Measurements from ENCODE around the gene ARID5A. TPM values are rescaled to one million over a fixed set of nuclear protein-coding genes. Genes with fewer than 3 reads are reported as not detected.

ARID5A gene
- total and polyA plus RNA-seq, 10 of the 15 experiments (the other 5 are each of a cell fraction or from before 2014, with no cell fraction given): 0.76 to 87.1 (median 37.6) TPM

DNA sequence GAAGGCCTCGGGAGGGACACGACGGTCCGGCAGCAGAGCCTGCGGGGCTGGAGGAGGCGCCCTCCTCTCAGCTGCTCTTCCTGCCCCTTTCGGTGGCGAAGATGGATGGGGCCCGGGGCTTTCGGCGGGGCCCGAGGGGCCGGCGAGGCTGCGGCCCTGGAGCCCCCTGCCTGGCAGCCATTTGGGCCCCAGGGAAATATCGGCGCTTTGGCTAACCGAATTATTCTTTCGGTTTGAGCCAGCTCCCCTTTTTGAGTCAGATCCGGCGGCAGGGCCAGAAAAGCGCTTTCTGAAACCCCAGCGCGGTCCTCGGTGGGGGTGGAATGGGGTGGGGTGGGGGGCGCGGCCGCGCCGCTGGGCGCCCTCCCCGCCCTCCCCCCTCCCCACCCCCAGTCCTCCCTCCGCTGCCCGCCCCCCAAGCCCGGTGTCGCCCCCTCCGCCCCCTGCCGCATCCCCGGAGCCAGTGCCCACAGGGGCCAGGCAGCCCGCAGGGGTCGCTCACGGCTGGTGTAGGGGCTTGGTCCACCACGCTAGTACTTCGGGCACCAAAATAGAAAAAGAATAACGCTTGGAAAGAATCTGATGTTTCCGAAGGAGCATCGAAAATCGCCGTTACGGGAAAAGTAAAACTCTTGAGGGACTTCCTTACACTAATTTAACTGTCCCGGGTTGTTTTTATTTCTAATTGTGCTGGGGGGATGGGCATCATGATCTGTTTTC is 9.1 kb upstream of the ARID5A start (continued):
- no peak for TF ChIP-seq HDAC2 (IDR thresholded peaks at IDR 0.05)
- peak; percentile 33; the same call in 1 of the 2 replicates for TF ChIP-seq NBN (IDR thresholded peaks at IDR 0.05)
- peak; percentile 34; the same call in 1 of the 2 replicates for TF ChIP-seq RAD21 (IDR thresholded peaks at IDR 0.05; ENCODE audit: insufficient read depth, low read depth, low read length)
- peak; percentile 51; the same call in 1 of the 2 replicates for TF ChIP-seq NFIC (IDR thresholded peaks at IDR 0.05; ENCODE audit: low read depth, low read length)
- TF ChIP-seq CHD4 (IDR thresholded peaks at IDR 0.05): no peak
- peak; percentile 87 for TF ChIP-seq TBL1XR1 (IDR thresholded peaks at IDR 0.05; ENCODE audit: low read depth, low read length)
- no peak for TF ChIP-seq SUPT20H (IDR thresholded peaks at IDR 0.05; ENCODE audit: borderline replicate concordance, control insufficient read depth, low read depth, low read length)
- TF ChIP-seq NR2C2 (IDR thresholded peaks at IDR 0.05; ENCODE audit: borderline replicate concordance, control insufficient read depth, insufficient read length, low read depth): no peak
- TF ChIP-seq, protein P1, sequence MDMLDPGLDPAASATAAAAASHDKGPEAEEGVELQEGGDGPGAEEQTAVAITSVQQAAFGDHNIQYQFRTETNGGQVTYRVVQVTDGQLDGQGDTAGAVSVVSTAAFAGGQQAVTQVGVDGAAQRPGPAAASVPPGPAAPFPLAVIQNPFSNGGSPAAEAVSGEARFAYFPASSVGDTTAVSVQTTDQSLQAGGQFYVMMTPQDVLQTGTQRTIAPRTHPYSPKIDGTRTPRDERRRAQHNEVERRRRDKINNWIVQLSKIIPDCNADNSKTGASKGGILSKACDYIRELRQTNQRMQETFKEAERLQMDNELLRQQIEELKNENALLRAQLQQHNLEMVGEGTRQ (IDR thresholded peaks at IDR 0.05; ENCODE audit: borderline replicate concordance, low read depth, low read length): no peak
- TF ChIP-seq, protein P2, sequence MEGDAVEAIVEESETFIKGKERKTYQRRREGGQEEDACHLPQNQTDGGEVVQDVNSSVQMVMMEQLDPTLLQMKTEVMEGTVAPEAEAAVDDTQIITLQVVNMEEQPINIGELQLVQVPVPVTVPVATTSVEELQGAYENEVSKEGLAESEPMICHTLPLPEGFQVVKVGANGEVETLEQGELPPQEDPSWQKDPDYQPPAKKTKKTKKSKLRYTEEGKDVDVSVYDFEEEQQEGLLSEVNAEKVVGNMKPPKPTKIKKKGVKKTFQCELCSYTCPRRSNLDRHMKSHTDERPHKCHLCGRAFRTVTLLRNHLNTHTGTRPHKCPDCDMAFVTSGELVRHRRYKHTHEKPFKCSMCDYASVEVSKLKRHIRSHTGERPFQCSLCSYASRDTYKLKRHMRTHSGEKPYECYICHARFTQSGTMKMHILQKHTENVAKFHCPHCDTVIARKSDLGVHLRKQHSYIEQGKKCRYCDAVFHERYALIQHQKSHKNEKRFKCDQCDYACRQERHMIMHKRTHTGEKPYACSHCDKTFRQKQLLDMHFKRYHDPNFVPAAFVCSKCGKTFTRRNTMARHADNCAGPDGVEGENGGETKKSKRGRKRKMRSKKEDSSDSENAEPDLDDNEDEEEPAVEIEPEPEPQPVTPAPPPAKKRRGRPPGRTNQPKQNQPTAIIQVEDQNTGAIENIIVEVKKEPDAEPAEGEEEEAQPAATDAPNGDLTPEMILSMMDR (IDR thresholded peaks at IDR 0.05 in 2 of 3, conservative IDR thresholded peaks at IDR 0.05 in 1 of 3; ENCODE audit: control insufficient read depth in 2 of 3, extremely low read depth in 1 of 3, insufficient read depth in 1 of 3, low read depth in 3 of 3, low read length in 3 of 3): peak in 2 of 3 experiments; percentile 28 to 32; a peak in 3 of 6 replicates
- no peak; the same call in 1 of the 2 replicates for TF ChIP-seq ZNF217 (IDR thresholded peaks at IDR 0.05)
- TF ChIP-seq NFXL1 (IDR thresholded peaks at IDR 0.05; ENCODE audit: borderline replicate concordance): no peak
- peak; percentile 4; the same call in 1 of the 2 replicates for TF ChIP-seq HCFC1 (IDR thresholded peaks at IDR 0.05; ENCODE audit: low read length)
- TF ChIP-seq, protein P3, sequence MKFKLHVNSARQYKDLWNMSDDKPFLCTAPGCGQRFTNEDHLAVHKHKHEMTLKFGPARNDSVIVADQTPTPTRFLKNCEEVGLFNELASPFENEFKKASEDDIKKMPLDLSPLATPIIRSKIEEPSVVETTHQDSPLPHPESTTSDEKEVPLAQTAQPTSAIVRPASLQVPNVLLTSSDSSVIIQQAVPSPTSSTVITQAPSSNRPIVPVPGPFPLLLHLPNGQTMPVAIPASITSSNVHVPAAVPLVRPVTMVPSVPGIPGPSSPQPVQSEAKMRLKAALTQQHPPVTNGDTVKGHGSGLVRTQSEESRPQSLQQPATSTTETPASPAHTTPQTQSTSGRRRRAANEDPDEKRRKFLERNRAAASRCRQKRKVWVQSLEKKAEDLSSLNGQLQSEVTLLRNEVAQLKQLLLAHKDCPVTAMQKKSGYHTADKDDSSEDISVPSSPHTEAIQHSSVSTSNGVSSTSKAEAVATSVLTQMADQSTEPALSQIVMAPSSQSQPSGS (IDR thresholded peaks at IDR 0.05; ENCODE audit: low read length): no peak
- TF ChIP-seq SREBF2 (IDR thresholded peaks at IDR 0.05; ENCODE audit: low read length): no peak
- peak; percentile 96 for TF ChIP-seq DPF2 (IDR thresholded peaks at IDR 0.05)
- TF ChIP-seq, protein P4, sequence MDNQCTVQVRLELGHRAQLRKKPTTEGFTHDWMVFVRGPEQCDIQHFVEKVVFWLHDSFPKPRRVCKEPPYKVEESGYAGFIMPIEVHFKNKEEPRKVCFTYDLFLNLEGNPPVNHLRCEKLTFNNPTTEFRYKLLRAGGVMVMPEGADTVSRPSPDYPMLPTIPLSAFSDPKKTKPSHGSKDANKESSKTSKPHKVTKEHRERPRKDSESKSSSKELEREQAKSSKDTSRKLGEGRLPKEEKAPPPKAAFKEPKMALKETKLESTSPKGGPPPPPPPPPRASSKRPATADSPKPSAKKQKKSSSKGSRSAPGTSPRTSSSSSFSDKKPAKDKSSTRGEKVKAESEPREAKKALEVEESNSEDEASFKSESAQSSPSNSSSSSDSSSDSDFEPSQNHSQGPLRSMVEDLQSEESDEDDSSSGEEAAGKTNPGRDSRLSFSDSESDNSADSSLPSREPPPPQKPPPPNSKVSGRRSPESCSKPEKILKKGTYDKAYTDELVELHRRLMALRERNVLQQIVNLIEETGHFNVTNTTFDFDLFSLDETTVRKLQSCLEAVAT (IDR thresholded peaks at IDR 0.05): no peak
- TF ChIP-seq SRF (IDR thresholded peaks at IDR 0.05; ENCODE audit: low read depth in 2 of 2, low read length in 2 of 2): peak in 1 of 2 experiments; percentile 89; a peak in 2 of 4 replicates
- no peak for TF ChIP-seq FOS (IDR thresholded peaks at IDR 0.05; ENCODE audit: borderline replicate concordance, extremely low read depth, insufficient read length)
- TF ChIP-seq ZZZ3 (IDR thresholded peaks at IDR 0.05; ENCODE audit: control insufficient read depth, insufficient read length, low read depth): no peak
- TF ChIP-seq SMARCA5 (IDR thresholded peaks at IDR 0.05): no peak
- TF ChIP-seq, protein P5, sequence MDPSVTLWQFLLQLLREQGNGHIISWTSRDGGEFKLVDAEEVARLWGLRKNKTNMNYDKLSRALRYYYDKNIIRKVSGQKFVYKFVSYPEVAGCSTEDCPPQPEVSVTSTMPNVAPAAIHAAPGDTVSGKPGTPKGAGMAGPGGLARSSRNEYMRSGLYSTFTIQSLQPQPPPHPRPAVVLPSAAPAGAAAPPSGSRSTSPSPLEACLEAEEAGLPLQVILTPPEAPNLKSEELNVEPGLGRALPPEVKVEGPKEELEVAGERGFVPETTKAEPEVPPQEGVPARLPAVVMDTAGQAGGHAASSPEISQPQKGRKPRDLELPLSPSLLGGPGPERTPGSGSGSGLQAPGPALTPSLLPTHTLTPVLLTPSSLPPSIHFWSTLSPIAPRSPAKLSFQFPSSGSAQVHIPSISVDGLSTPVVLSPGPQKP (IDR thresholded peaks at IDR 0.05; ENCODE audit: low read depth, low read length): 0 out of 2 replicates have a peak, but pooled peaks have one; percentile 56
- no peak for TF ChIP-seq TCF7 (IDR thresholded peaks at IDR 0.05; ENCODE audit: borderline replicate concordance)
- TF ChIP-seq IRF4 (IDR thresholded peaks at IDR 0.05; ENCODE audit: low read depth, low read length): peak; percentile 84

Measured in GM12878 (cell line).